ENCODE measurements around the gene UCP1.

Gene UCP1

GRCh38 chr4:140568507-140569306, at the start of gene UCP1:
Gene UCP1 (minus strand): TSS chr4:140568961. CDS start chr4:140568729, 232 bp downstream.
- DNase-seq, result no peak

GRCh38 chr4:140617499-140618248, 48.9 kb upstream of the UCP1 start:
- no peak for DNase-seq

- no peak for DNase-seq
These were observed 46.7 kb upstream of the UCP1 start for GRCh38 chr4:140615451-140615850.

GRCh38 chr4:140612357-140612756, 43.6 kb upstream of the UCP1 start:
- no peak for DNase-seq

- no peak for DNase-seq
These were observed 43.1 kb upstream of the UCP1 start for GRCh38 chr4:140611854-140612253.

GRCh38 chr4:140609548-140610425, 41.0 kb upstream of the UCP1 start:
- no peak for DNase-seq

- no peak for DNase-seq
These were observed 39.1 kb upstream of the UCP1 start for GRCh38 chr4:140607852-140608251.

GRCh38 chr4:140604544-140604943, 35.8 kb upstream of the UCP1 start:
- DNase-seq, result no peak

GRCh38 chr4:140603286-140603685, 34.5 kb upstream of the UCP1 start:
- no peak for DNase-seq

GRCh38 chr4:140602714-140603113, 34.0 kb upstream of the UCP1 start:
- no peak for DNase-seq

- DNase-seq, result no peak
These were observed 31.6 kb upstream of the UCP1 start for GRCh38 chr4:140600408-140600807.

- DNase-seq, result no peak
These were observed 26.3 kb upstream of the UCP1 start for GRCh38 chr4:140595065-140595464.

GRCh38 chr4:140584439-140584838, 15.7 kb upstream of the UCP1 start:
- no peak for DNase-seq

- no peak for DNase-seq
These were observed 12.3 kb upstream of the UCP1 start for GRCh38 chr4:140581078-140581477.

- DNase-seq, result no peak
These were observed 10.5 kb upstream of the UCP1 start for GRCh38 chr4:140579278-140579677.

GRCh38 chr4:140575489-140575888, 6.7 kb upstream of the UCP1 start:
- no peak for DNase-seq

- no peak for DNase-seq
These were observed 2.9 kb upstream of the UCP1 start for GRCh38 chr4:140571620-140572019.

GRCh38 chr4:140569307-140569638, 512 bp upstream of the UCP1 start:
- DNase-seq, result no peak

GRCh38 chr4:140559696-140560095, 9.1 kb downstream of the UCP1 start:
- no peak for DNase-seq

- no peak for DNase-seq
These were observed 10.8 kb downstream of the UCP1 start for GRCh38 chr4:140557831-140558435.

- DNase-seq, result no peak
These were observed 12.2 kb downstream of the UCP1 start for GRCh38 chr4:140556372-140557085.

GRCh38 chr4:140533951-140534480, 34.7 kb downstream of the UCP1 start:
- no peak for DNase-seq
